RWPE2 (cell line): ENCODE measurements around the gene STK26.

ENCODE experiments used
- ATAC-seq: fragments of 200-7000 bp; cut with Tn5 transposase; 3 replicates; pipeline ENCODE4 v1.9.1; 2021; ENCODE audit warnings: low read depth
- DNase-seq: peaks from one replicate; pipeline ENCODE4 v3.0.0-alpha.2; 2020; ENCODE audit warnings: low spot score
- H3K27ac ChIP-seq: fragments of 450-650 bp; 2 replicates; pipeline ENCODE4 v1.5.1; 2017; ENCODE audit warnings: mild to moderate bottlenecking; ENCODE audit not compliant: poor library complexity, severe bottlenecking
- H3K27me3 ChIP-seq: fragments of 250-450 bp; sonication (Bioruptor Pico); 2 replicates; pipeline ENCODE4 v1.5.1; 2021; ENCODE audit warnings: mild to moderate bottlenecking, moderate library complexity; ENCODE audit not compliant: insufficient read depth, poor library complexity, severe bottlenecking
- H3K36me3 ChIP-seq: fragments of 250-450 bp; sonication (Bioruptor Pico); 2 replicates; pipeline ENCODE4 v1.5.1; 2020; ENCODE audit warnings: low read depth, mild to moderate bottlenecking, moderate library complexity
- H3K4me1 ChIP-seq: fragments of 250-450 bp; sonication (Bioruptor Pico); 2 replicates; pipeline ENCODE4 v1.5.1; 2021; ENCODE audit warnings: mild to moderate bottlenecking, moderate library complexity; ENCODE audit not compliant: insufficient read depth, poor library complexity, severe bottlenecking
- H3K4me3 ChIP-seq: fragments of 250-450 bp; sonication (Bioruptor Pico); 2 replicates; pipeline ENCODE4 v1.5.1; 2021; ENCODE audit warnings: mild to moderate bottlenecking, moderate library complexity; ENCODE audit not compliant: severe bottlenecking
- H3K9me3 ChIP-seq: fragments of 250-450 bp; sonication (Bioruptor Pico); 2 replicates; pipeline ENCODE4 v1.5.1; 2021; ENCODE audit warnings: mild to moderate bottlenecking, moderate library complexity; ENCODE audit not compliant: severe bottlenecking
- CTCF ChIP-seq: fragments of 450-650 bp; IDR thresholded peaks from one replicate; pipeline ENCODE4 v1.5.1; 2017; ENCODE audit warnings: mild to moderate bottlenecking, moderate library complexity; ENCODE audit not compliant: poor library complexity, severe bottlenecking

STK26 gene

GRCh38 chrX:132022967-132023895 is at the start of gene STK26:
Gene STK26 (plus strand): TSS chrX:132023302. CDS start chrX:132023618, 316 bp downstream.
- H3K27me3 ChIP-seq, result no peaks in the 10 kb centered on the region
- TF ChIP-seq CTCF, result no peak
- ATAC-seq (peak; percentile 85), DNase-seq (peak; percentile 68)
- peak within 1 kb of the TSS; percentile 83 for H3K4me3 ChIP-seq
- no peaks in the 10 kb centered on the region for H3K9me3 ChIP-seq
- H3K27ac ChIP-seq, result peak within 1 kb of the TSS; percentile 66
- H3K4me1 ChIP-seq, result no peaks in the 10 kb centered on the region
- no peaks in the 10 kb centered on the region for H3K36me3 ChIP-seq

- no peaks in the 10 kb centered on the region for H3K27me3 ChIP-seq
- DNase-seq, result no peak
- TF ChIP-seq CTCF, result no peak
Observed at GRCh38 chrX:131975851-131976250, 47.3 kb upstream of the STK26 start.

GRCh38 chrX:131977619-131978018 is 45.5 kb upstream of the STK26 start:
- ATAC-seq, result no peak

More at GRCh38 chrX:131975851-131976250, 47.3 kb upstream of the STK26 start:
- no peaks in the 10 kb centered on the region for H3K9me3 ChIP-seq
- no peak overlapping the region for H3K4me3 ChIP-seq
- H3K27ac ChIP-seq, result no peak overlapping the region
- no peaks in the 10 kb centered on the region for H3K4me1 ChIP-seq
- H3K36me3 ChIP-seq, result no peaks in the 10 kb centered on the region
- ATAC-seq, result no peak

GRCh38 chrX:131979116-131979515 is 44.0 kb upstream of the STK26 start:
- H3K27ac ChIP-seq, result no peak overlapping the region
- no peak for TF ChIP-seq CTCF
- H3K4me1 ChIP-seq, result no peaks in the 10 kb centered on the region
- no peaks in the 10 kb centered on the region for H3K27me3 ChIP-seq
- no peaks in the 10 kb centered on the region for H3K9me3 ChIP-seq
- no peak for ATAC-seq
- no peaks in the 10 kb centered on the region for H3K36me3 ChIP-seq
- no peak overlapping the region for H3K4me3 ChIP-seq
- no peak for DNase-seq

More at GRCh38 chrX:131977619-131978018, 45.5 kb upstream of the STK26 start:
- H3K4me1 ChIP-seq, result no peaks in the 10 kb centered on the region
- H3K9me3 ChIP-seq, result no peaks in the 10 kb centered on the region
- no peak overlapping the region for H3K27ac ChIP-seq
- H3K27me3 ChIP-seq, result no peaks in the 10 kb centered on the region
- TF ChIP-seq CTCF, result no peak
- no peak for DNase-seq
- H3K36me3 ChIP-seq, result no peaks in the 10 kb centered on the region
- no peak overlapping the region for H3K4me3 ChIP-seq
